Astrocyte (in vitro differentiated cells and primary cell): ENCODE data around the gene RBM17. TPM values are rescaled to one million over a fixed set of nuclear protein-coding genes. Genes with fewer than 3 reads are reported as not detected.

Experiments used
- DNase-seq: peaks from one replicate; pipeline ENCODE4 v3.0.0-alpha.2; 2010; ENCODE audit warnings: low read depth
- FAIRE-seq: peaks from 2 replicates; lab custom pipeline; 2011; peaks lifted over from hg19 to GRCh38; lab: Jason Lieb, UNC
- H2AFZ ChIP-seq: 2 replicates; pipeline ENCODE4 v1.6.0; 2012; ENCODE audit warnings: low read depth, low read length, inconsistent platforms
- H3K27ac ChIP-seq: 2 replicates; pipeline ENCODE4 v1.5.1; 2011; ENCODE audit warnings: low read depth, low read length, inconsistent platforms
- H3K27me3 ChIP-seq: 2 replicates; pipeline ENCODE4 v1.6.0; 2011; ENCODE audit warnings: low read length, inconsistent platforms; ENCODE audit not compliant: insufficient read depth
- H3K36me3 ChIP-seq: 2 replicates; pipeline ENCODE4 v1.5.1; 2011; ENCODE audit warnings: low read length, inconsistent platforms; ENCODE audit not compliant: insufficient read depth
- H3K4me1 ChIP-seq: 2 replicates; pipeline ENCODE4 v1.5.1; 2011; ENCODE audit warnings: low read length, inconsistent platforms; ENCODE audit not compliant: insufficient read depth
- H3K4me2 ChIP-seq: 2 replicates; pipeline ENCODE4 v1.6.0; 2012; ENCODE audit warnings: low read length, inconsistent platforms
- H3K4me3 ChIP-seq: 2 replicates; pipeline ENCODE4 v1.5.1; 2011; ENCODE audit warnings: low read depth, mild to moderate bottlenecking, low read length, inconsistent platforms; ENCODE audit not compliant: insufficient read depth
- H3K79me2 ChIP-seq: 2 replicates; pipeline ENCODE4 v1.6.0; 2012; ENCODE audit warnings: mild to moderate bottlenecking, low read length, inconsistent platforms; ENCODE audit not compliant: insufficient read depth
- H3K9ac ChIP-seq: 2 replicates; pipeline ENCODE4 v1.6.0; 2012; ENCODE audit warnings: mild to moderate bottlenecking, low read length, inconsistent platforms
- H3K9me3 ChIP-seq: 2 replicates; pipeline ENCODE4 v1.5.1; 2012; ENCODE audit warnings: low read depth, mild to moderate bottlenecking, low read length, inconsistent platforms; ENCODE audit not compliant: insufficient read depth
- H4K20me1 ChIP-seq: 2 replicates; pipeline ENCODE4 v1.6.0; 2012; ENCODE audit warnings: low read length, inconsistent platforms; ENCODE audit not compliant: insufficient read depth
- H3K27ac Mint-ChIP-seq: one replicate; pipeline ENCODE4 v1.8.0; 2021; ENCODE audit warnings: mild to moderate bottlenecking, mixed read lengths; ENCODE audit not compliant: unreplicated experiment
- H3K27me3 Mint-ChIP-seq: one replicate; pipeline ENCODE4 v1.8.0; 2021; ENCODE audit warnings: low read depth, mixed read lengths; ENCODE audit not compliant: unreplicated experiment
- H3K36me3 Mint-ChIP-seq: one replicate; pipeline ENCODE4 v1.8.0; 2021; ENCODE audit warnings: low read depth, mixed read lengths; ENCODE audit not compliant: unreplicated experiment
- H3K4me1 Mint-ChIP-seq: one replicate; pipeline ENCODE4 v1.8.0; 2021; ENCODE audit warnings: low read depth, mixed read lengths; ENCODE audit not compliant: unreplicated experiment
- H3K4me3 Mint-ChIP-seq: one replicate; pipeline ENCODE4 v1.8.0; 2021; ENCODE audit warnings: mild to moderate bottlenecking, moderate library complexity, mixed read lengths; ENCODE audit not compliant: unreplicated experiment
- H3K9me3 Mint-ChIP-seq: one replicate; pipeline ENCODE4 v1.8.0; 2021; ENCODE audit warnings: mild to moderate bottlenecking, mixed read lengths; ENCODE audit not compliant: unreplicated experiment
- CTCF ChIP-seq: IDR thresholded peaks from 2 replicates; pipeline ENCODE4 v1.5.1; 2011; ENCODE audit warnings: low read depth, mild to moderate bottlenecking, inconsistent platforms, low read length, moderate library complexity; ENCODE audit not compliant: insufficient read depth
- EZH2 ChIP-seq: IDR thresholded peaks from 2 replicates; pipeline ENCODE4 v1.6.1; 2012; ENCODE audit warnings: mild to moderate bottlenecking, low read length, inconsistent platforms; ENCODE audit not compliant: insufficient read depth
- total RNA-seq: library from RNA; stranded (reverse); gene quantifications from 2 replicates; pipeline ENCODE4 v1.2.1, GENCODE V29; 2021

RBM17 gene
- total RNA-seq, 1 donor from 2014 or later: 71.3 TPM

- peaks cover 57% of the 10 kb centered on the region for H3K36me3 ChIP-seq
- no peak overlapping the region for H2AFZ ChIP-seq
- H3K9ac ChIP-seq: no peak overlapping the region
- Mint-ChIP-seq H3K9me3 (no peaks in the 10 kb centered on the region), H3K4me3 (no peak overlapping the region), H3K4me1 (peaks cover 12% of the 10 kb centered on the region), H3K27ac (no peak overlapping the region), H3K36me3 (peaks cover 9% of the 10 kb centered on the region), H3K27me3 (no peaks in the 10 kb centered on the region)
- no peak for TF ChIP-seq EZH2
- peaks cover 14% of the 10 kb centered on the region for H3K79me2 ChIP-seq
- no peaks in the 10 kb centered on the region for H3K27me3 ChIP-seq
- H4K20me1 ChIP-seq: peaks cover 32% of the 10 kb centered on the region
- H3K27ac ChIP-seq: no peak overlapping the region
- H3K4me2 ChIP-seq: no peak overlapping the region
- FAIRE-seq: no peak
- no peaks in the 10 kb centered on the region for H3K9me3 ChIP-seq
- no peak overlapping the region for H3K4me3 ChIP-seq
- DNase-seq: no peak
- peaks cover 9% of the 10 kb centered on the region for H3K4me1 ChIP-seq
Measured at GRCh38 chr10:6110136-6110535, 21.3 kb downstream of the RBM17 start.

- H3K4me2 ChIP-seq: no peak overlapping the region
- no peak overlapping the region for H2AFZ ChIP-seq
- no peak overlapping the region for H3K4me3 Mint-ChIP-seq
- no peak overlapping the region for H3K9ac ChIP-seq
- FAIRE-seq (no peak), DNase-seq (no peak)
- no peaks in the 10 kb centered on the region for H3K27me3 Mint-ChIP-seq
- peaks cover 56% of the 10 kb centered on the region for H3K36me3 ChIP-seq
- no peaks in the 10 kb centered on the region for H3K27me3 ChIP-seq
- peaks cover 9% of the 10 kb centered on the region for H3K36me3 Mint-ChIP-seq
- peaks cover 20% of the 10 kb centered on the region for H3K4me1 Mint-ChIP-seq
- H3K4me1 ChIP-seq: peaks cover 12% of the 10 kb centered on the region
- no peak overlapping the region for H3K27ac Mint-ChIP-seq
- no peak overlapping the region for H3K4me3 ChIP-seq
- H3K9me3 ChIP-seq: no peaks in the 10 kb centered on the region
- peaks cover 30% of the 10 kb centered on the region for H4K20me1 ChIP-seq
- TF ChIP-seq CTCF (no peak), EZH2 (no peak)
- H3K9me3 Mint-ChIP-seq: no peaks in the 10 kb centered on the region
- H3K27ac ChIP-seq: no peak overlapping the region
- H3K79me2 ChIP-seq: peaks cover 14% of the 10 kb centered on the region
Measured at GRCh38 chr10:6112893-6113292, 24.1 kb downstream of the RBM17 start.

- no peaks in the 10 kb centered on the region for H3K9me3 ChIP-seq
- peak overlapping the region; percentile 77 for H3K27ac ChIP-seq
- FAIRE-seq (no peak), DNase-seq (peak; percentile 16)
- H3K9ac ChIP-seq: peak overlapping the region; percentile 60
- H3K79me2 ChIP-seq: peaks cover 14% of the 10 kb centered on the region
- peaks cover 17% of the 10 kb centered on the region for H3K4me1 Mint-ChIP-seq
- H3K4me3 Mint-ChIP-seq: no peak overlapping the region
- peaks cover 20% of the 10 kb centered on the region for H4K20me1 ChIP-seq
- peaks cover 47% of the 10 kb centered on the region for H3K36me3 ChIP-seq
- H3K27me3 Mint-ChIP-seq: no peaks in the 10 kb centered on the region
- peaks cover 9% of the 10 kb centered on the region for H3K36me3 Mint-ChIP-seq
- H3K27me3 ChIP-seq: no peaks in the 10 kb centered on the region
- peaks cover 12% of the 10 kb centered on the region for H3K4me1 ChIP-seq
- H3K9me3 Mint-ChIP-seq: no peaks in the 10 kb centered on the region
- H3K4me2 ChIP-seq: peak overlapping the region; percentile 19
- peak overlapping the region; percentile 14 for H3K27ac Mint-ChIP-seq
- no peak overlapping the region for H2AFZ ChIP-seq
- TF ChIP-seq CTCF: no peak
- no peak for TF ChIP-seq EZH2
- no peak overlapping the region for H3K4me3 ChIP-seq
Measured at GRCh38 chr10:6114299-6114698, 25.5 kb downstream of the RBM17 start.
